Stimulated activated CD8-positive, alpha-beta memory T cell treated with anti-CD3 and anti-CD28 coated beads, Interleukin-7, amount 100 ng/mL, for 24 hours (primary cell): ENCODE measurements around the gene ATP11A.
"Not testable (repeated sequence)": the region's sequence is repeated elsewhere in the genome, so short reads cannot be mapped to it uniquely, and the experiment has no call there.

Source experiments
- DNase-seq: peaks from one replicate; pipeline ENCODE4 v3.0.0-alpha.2; 2020; ENCODE audit warnings: low read depth

ATP11A gene

DNA sequence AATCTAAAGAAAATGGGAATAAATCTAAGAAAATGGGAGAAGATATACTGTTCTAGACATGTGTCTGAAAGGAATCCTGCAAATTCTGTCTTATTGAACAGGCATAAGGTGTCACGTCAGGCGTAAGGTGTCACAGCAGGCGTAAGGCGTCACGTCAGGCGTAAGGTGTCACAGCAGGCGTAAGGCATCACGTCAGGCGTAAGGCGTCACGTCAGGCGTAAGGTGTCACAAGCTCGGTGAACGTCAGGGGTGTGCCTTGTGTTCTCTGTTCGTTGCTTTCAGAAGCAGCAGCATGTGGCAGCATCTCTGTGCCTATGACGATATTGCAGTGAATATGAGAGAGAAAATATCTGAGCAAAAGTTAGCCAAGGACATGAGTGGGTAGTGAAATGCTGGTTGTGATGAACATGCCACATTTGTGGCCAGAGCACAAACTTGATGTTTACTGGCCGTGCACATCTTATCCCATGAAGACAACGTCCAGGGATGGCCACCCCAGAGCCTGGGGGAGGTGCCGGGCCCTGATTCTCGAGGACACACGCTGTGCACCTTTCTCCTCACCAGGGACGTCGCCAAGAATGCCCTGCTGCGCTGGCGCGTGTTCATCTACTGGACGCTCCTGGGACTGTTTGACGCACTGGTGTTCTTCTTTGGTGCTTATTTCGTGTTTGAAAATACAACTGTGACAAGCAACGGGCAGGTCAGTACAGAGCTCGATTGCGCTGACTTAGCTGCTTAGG lies 172.2 kb downstream of the ATP11A start:
- no peak for DNase-seq

DNA sequence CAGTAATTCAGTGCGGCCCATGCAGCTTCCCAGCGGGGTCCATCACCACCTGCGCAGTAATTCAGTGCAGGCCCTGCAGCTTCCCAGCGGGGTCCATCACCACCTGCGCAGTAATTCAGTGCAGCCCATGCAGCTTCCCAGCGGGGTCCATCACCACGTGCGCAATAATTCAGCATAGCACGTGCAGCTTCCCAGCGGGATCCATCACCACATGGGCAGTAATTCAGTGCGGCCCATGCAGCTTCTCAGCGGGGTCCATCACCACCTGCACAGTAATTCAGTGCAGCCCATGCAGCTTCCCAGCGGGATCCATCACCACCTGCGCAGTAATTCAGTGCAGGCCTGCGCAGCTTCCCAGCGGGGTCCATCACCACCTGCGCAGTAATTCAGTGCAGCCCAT lies 173.5 kb downstream of the ATP11A start:
- not testable (repeated sequence) for DNase-seq

DNA sequence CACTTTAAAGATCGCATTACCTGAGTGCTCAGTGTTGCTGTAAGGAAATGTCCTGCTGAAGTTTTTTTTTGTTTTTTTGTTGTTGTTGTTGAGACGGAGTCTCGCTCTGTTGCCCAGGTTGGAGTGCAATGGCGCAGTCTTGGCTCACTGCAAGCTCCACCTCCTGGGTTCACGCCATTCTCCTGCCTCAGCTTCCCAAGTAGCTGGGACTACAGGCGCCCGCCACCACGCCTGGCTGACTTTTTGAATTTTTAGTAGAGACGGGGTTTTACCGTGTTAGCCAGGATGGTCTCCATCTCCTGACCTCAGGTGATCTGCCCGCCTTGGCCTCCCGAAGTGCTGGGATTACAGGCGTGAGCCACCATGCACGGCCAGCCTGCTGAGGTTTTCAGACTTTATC lies 175.6 kb downstream of the ATP11A start:
- DNase-seq: not testable (repeated sequence)

DNA sequence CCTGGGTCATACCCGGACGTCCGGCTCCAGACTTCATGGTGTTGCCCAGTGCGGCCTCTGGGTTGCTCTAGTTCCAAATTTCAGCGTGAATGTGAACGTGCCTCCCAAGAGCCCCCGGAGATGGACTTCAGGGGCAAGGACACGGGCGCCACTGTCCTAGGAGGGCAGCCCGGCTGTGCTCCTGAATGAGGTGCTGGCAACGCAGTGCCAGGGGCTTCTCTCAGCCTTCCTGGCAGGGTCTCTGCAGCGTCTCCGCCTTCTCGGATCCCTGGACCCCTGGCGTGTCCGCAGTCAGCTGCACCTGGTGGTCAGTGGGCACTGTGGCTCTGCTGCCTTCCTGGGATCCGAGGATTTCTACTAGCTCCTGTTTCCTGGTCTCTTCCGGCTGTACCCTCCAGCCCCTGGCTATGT lies 177.5 kb downstream of the ATP11A start:
- no peak for DNase-seq

DNA sequence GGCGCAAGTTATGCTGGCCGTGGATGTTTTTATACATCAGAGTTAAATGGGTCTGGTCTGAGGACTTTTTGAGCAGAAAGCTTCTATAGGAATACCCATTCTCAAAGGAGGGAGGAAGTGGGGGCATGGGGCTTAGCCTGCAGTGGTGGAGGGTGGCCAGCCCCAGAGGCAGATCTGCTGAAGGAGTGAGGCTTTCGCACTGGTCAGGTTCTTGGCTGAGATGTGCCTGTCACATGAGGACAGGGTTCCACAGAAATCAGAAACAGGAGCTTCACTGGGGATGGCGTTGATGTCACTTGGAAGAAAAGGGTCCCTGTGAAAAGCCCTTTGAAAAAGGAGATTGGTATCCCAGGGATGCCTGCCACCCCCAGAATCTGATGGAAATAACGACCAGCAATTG lies 178.5 kb downstream of the ATP11A start:
- no peak for DNase-seq

DNA sequence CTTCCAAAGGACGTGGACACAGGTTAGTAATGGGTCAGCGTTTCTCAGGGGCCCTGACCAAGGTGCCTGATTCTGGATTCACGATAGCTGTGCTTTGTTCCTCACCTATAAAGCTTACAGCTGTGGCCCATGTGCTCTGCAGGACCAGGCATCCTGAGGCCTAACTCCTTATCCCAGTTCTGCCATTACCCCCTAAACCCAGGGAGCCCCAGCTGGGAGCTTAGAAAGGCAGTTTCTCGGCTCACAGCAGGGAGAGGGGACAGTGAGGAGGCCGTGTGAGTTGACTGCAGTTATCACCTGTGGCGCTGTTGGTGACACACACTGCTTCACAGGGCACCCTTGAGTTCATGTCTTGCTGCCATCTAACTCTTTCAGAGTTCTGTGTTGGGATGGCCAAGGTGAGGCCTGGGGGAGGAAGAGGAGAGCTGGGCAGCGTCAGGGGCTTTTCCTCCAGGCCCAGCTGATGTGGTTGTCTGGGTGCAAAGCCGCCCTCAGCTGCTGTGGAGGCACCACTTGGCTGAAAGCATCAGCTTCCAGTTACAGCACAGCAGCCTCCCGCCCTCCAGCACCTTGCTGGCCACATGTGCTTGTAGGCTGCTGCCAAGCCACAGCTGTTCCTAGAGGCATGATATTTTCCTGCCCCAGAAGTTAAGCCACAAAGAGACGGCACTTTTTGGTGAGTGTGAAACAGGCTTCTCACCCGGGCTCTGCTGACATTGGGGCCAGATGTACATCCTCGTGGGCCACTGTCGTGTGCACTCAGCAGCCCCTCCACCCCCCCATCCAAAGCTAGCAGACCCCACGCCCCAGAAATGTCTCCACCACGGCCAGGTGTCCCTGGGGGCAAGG lies 179.6 kb downstream of the ATP11A start:
- no peak for DNase-seq

DNA sequence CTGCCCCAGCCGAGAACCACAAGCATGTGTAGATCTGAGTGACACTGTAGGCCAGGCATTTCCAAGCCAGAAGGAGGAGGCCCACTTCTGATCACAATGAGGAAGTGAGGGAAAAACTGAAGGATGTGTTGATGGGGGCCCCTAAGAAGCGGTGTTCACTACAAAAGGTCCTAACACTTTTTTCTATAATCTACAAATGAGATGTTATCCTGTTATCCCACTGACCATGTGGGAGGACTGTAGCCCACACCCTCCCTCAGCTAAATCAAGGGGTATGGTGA lies 180.2 kb downstream of the ATP11A start:
- no peak for DNase-seq

DNA sequence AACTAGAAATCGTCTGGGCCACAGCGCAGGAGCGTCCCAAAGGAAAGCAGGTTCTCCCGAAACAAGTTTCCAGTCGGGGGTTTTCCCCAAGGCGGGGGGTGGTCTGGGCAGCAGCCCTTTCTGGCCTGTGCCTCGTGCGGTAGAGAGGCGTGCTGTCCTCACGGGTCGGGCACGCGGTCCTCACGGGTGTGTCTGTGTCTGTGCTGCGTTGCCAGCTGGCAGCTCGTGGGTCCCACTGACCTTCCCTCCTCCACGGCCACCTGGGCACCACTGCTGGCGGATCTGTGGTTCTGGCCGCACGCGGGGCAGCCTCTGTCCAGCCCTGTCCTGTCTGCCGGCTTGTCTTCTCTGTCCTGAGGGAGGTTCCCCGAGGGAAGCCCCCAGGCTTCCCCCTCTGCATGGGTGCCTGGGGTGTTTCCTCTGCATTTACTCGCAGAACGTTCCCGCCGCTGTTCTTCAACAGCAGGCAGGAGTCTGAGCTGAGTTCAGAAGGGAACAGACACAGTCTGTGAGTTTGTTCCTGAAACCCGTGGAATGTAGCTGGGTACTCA lies 181.0 kb downstream of the ATP11A start:
- DNase-seq: no peak

DNA sequence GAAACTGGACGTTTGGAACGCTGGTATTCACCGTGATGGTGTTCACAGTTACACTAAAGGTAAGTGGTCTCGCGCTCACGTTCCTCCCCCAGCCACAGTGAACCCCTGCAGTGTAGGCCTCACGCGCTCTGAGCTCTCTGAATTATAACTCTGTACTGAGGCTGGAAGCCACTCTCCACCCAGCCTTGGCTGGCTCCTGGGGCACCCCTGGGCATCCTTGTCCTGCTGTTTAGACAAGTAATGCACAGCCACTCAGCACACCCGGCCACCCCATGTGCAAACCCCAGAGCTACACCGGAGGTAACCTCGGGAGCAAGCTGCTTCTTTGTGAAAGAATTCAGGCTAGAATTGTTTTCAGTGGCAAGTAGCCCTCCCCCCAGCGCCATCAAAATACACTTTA lies 181.9 kb downstream of the ATP11A start:
- DNase-seq: no peak

DNA sequence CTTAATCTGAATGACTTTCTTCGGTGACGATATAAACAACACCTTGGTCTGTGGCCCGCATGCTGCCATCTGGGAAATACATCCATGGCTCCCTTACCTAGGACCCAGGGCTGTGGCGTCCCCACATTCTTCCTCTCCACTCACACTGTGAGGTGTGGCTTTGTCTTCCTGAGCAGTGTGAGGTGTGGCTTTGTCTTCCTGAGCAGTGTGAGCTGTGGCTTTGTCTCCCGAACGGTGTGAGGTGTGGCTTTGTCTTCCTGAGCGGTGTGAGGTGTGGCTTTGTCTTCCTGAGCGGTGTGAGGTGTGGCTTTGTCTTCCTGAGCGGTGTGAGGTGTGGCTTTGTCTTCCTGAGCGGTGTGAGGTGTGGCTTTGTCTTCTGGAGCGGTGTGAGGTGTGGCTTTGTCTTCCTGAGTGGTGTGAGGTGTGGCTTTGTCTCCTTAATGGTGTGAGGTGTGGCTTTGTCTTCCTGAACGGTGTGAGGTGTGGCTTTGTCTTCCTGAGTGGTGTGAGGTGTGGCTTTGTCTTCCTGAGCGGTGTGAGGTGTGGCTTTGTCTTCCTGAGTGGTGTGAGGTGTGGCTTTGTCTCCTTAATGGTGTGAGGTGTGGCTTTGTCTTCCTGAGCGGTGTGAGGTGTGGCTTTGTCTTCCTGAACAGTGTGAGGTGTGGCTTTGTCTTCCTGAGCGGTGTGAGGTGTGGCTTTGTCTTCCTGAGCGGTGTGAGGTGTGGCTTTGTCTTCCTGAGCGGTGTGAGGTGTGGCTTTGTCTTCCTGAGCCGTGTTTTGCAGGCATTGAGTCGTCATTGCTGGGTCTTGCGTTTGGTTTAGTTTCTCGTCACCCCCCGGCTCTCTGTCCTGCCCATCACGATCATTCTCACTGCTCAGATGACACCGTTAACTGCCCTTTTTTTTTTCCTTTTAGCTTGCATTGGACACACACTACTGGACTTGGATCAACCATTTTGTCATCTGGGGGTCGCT lies 183.1 kb downstream of the ATP11A start:
- DNase-seq: not testable (repeated sequence)

DNA sequence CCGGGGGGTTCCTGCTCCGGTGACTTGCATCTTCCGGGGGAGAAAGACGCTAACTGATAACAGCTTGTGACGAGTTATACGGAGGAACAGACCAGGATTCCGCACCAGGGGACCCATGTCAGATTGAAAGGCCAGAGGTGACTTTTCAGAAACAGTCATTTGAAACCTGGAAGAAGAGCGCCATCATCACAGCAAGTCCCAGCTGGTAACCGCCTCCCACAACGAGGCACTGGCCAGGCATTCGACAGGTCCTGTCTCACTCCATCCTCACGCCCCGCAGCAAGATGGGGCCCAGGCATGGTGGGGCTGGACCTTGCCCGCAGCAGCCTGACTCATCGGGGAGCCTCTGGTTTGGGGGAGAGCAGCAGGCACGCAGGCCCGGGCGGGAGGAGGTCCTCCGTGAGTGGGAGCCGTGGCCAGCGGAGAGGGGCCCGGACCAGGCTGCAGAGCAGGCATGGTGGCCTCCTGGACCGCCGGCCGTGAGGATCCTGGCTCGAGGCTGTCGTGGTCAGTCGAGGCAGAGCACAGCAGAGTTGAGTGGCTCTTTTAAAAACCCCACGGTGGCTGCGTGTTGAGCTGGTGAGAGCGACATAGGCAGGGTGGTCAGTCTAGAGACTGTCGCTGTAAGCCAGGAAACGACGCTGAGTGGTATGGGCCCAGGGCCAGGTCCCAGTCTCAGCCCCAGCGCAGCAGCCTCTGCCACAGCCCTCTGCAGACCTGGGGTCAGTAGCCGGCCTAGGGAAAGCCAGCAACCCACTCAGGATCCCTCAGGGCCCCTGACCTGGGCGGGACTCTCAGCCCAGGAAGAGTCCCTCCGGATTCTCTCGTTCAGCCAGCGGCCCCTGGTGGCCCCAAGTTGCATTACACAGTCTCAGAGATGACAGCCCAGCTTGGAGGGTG lies 184.3 kb downstream of the ATP11A start:
- peak; percentile 38 for DNase-seq

DNA sequence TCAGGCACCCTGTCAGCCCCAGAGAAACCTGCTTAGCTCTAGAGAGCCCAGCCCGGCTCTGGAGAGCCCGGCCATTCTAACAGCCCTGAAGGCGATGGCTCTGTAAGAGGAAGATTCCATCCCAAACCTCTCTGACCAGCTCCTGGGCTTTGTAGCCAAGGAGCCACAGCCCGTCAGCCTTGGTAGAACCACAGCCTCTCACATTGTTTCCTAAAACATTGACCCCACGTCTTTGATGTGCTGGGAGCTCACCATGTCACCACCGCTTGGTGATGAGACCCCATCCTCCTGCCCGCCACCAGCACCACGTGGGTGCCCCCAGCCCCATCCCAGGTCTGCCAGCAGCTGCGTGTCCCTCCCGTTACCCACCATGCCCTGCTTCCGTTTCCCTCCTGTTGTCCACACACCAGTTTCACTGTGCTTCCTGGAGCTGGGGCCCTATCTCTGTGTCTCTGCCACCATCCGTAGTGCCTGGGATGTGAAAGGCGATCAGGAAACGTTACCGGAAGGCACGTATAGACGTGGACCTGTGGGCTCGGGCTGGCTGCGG lies 185.0 kb downstream of the ATP11A start:
- no peak for DNase-seq

DNA sequence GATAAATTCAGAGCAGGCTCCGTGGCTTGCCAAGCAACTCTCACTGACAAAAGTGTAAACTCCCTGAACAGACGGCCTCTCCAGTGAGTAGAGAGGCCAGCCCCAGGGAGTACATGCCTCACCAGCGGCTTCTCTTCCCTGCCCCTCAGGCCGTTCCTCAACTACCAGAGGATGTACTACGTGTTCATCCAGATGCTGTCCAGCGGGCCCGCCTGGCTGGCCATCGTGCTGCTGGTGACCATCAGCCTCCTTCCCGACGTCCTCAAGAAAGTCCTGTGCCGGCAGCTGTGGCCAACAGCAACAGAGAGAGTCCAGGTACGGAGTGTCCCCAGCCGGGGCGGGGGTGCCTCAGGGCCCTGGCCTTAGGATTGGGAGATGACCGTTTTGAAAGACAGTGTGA lies 185.8 kb downstream of the ATP11A start:
- no peak for DNase-seq

DNA sequence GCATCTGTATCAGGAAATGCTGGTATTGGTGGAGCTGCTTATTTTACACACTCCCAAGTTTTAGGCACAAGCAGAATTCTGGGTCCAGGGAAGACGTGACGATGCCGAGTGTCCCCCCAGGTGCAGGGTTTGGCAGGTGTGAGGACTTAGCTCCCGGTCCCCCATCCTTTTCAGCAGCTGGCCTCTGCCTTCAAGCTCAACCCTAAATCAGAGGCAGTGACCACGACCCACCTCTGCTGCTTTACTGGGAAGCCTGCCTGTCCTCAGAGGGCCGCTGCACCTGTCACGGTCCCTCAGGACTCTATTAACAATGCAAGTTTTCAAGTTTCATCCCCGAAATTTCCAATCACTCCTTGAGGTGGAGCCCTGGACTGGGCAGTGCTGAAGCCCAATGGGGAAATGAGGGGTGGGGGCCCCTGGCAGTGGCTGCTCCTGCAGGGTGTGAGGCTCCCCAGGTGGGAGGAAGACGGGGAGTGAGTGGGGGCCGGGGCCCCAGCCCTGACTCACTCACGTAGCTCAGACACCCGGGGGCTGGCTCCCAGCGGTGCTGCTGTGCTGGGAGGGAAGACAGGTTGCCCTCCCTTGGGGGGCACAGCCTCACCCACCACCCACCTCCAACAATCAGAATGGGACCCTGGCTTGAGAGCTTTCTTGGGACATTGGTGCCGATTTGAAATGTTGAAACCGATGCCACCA lies 186.6 kb downstream of the ATP11A start:
- no peak for DNase-seq

DNA sequence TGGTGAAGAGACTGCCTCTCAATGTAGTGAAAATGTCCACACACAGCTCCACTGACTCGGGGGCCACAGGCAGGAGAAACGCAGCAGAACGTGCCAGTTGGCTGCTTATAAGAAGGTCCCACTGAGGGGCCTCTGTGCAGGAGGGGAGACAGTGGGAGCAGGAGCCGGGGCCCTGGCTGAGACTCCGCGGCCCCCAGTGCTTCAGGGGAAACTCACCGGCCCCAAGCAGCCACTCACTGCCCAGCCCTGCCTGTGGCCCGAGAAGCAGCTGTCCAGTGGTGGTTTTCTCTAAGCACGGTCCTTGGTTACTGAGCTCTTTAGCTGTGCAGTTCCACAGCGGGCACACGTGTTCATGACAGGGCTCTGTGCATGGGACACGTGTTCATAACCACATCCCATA lies 187.2 kb downstream of the ATP11A start:
- DNase-seq: no peak

DNA sequence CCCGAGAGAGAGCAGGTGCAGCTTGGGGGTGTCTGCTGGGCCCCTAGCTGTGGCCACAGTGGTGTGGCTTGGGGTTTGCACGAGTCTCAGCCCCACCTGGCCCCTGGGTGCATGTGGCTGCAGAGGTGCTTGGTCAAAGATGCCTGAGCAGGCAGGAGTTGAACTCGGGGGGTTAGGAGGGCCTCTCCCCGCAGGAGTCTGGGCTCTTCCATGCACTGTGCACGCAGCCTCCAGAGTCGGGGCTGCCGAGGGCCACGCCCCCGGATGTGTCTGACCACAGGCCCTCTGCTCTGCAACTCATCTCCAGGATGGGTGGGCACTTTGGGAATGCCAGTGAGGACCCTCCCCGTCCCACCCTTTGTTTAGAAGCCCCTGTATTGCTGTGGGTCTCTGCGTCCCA lies 187.7 kb downstream of the ATP11A start:
- no peak for DNase-seq

DNA sequence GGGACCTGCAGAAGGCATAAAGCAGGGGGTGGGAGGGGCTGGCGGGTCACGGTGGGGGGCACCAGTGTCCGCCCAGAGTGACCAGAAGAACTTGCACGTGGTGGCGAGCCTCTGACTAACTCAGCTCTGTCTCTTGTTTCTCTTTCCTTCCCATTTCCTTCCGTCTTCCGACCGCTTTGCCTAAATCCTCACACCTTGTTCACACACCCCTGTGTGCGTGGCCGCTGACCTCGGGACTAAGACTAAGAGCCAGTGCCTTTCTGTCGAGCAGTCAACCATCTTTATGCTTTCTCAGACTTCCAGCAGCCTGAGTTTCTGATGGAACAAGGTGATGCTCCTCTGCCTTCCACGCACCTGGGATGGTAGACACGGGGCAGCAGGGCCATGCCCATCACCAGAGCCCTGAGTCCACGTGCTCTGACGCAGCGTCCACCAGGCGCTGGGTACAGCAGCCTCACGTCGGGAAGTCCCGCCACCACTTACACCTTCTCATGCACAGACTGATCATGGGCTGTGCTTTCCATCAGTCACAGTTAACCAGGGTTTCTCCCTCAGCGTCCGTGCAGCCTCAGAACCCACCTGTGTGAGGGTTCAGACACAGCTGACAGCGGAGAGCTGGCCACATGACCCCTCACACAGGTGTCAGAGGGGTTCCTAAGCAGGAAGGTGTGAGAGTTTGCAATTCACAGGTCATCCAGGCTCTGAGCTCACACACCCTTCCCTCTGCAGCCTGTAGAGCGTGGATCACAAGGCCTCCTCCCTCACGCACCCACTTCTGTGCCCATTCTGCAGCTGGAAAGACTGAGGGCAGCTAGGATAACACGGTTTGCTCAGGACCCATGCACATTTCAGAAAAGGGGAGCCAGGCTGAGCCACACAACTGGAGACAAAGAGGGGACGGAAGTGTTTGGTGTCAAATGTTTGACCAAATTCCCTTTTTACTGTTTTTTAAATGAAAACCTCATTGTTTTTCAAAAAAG lies 188.4 kb downstream of the ATP11A start:
- DNase-seq: no peak

DNA sequence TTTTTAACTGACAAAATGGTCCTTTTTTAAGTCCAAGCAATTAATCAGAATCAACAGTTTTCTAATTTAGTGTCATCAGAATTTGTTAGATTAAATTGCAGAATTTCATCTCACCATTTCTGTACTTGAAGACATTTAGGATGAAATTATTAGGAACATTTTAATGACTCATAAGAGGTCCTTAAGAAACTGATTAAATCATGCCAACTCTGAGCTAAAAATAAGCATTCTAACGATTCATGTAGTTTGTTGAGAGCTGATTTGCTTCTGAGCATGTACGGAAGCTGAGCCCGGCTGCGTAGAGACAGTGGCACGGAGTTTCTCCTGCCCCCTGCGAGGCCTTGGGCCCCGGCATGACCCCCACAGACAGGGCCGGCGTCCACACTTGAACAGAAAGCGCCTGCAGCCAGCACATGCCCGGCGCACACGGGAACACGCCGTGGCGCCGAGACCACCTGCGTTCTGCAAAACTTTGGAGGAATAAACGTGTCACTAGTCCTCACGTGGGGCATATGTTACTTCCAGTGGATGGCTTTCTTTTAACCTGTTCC lies 189.5 kb downstream of the ATP11A start:
- DNase-seq: no peak

DNA sequence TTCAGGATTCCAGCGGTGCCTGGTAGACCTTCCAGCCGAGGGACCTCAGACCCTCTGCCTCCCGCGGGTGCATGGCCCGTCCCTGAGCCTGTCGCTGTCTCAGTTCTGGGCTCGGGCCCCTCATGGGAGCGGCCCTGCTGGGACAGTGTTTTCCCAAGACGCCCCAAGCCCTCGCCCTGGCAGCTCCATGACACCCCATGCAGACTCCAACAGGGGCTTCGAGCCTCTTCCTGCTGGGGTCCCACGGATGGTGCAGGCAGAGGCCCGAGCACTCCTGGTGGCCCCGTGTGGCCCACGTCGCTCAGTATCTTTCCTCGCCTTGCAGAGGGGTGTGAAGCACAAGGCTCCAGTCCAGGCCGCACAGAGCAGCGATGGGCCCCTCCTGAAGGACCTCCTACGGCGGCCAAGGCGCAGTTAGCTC lies 190.4 kb downstream of the ATP11A start:
- no peak for DNase-seq
